Measurements from ENCODE around the gene AGBL2. TPM values are rescaled to one million over a fixed set of nuclear protein-coding genes. Genes with fewer than 3 reads are reported as not detected.

The AGBL2 gene
- total RNA-seq, 5 donors from 2014 or later (not counting 1 experiment from before 2014, with no cell fraction given): 6.0 to 10.4 (median 8.8) TPM

- H3K27ac Mint-ChIP-seq: no peak overlapping the region
- POLR2A ChIA-PET: no interaction called here
- no peaks in the 10 kb centered on the region for H3K9me3 ChIP-seq
- no peaks in the 10 kb centered on the region for H3K36me3 ChIP-seq (ENCODE audit: control insufficient read depth in 2 of 2, extremely low read depth in 1 of 2, insufficient read depth in 1 of 2, low read length in 1 of 2)
- H3K27me3 ChIP-seq (replicated peaks in 1 of 2; ENCODE audit: control insufficient read depth in 2 of 2, extremely low read depth in 1 of 2, insufficient read depth in 2 of 2, low read length in 1 of 2): peaks cover 0 to 6% of the 10 kb centered on the region in 2 experiments
- H3K4me1 Mint-ChIP-seq: no peaks in the 10 kb centered on the region
- H3K27me3 Mint-ChIP-seq: no peaks in the 10 kb centered on the region
- no peak overlapping the region for H3K27ac ChIP-seq (ENCODE audit: low read length)
- no CpG with 5 or more reads among the region's 5 CpGs for WGBS (ENCODE audit: insufficient coverage)
- H3K36me3 Mint-ChIP-seq: no peaks in the 10 kb centered on the region
- CTCF ChIA-PET: no interaction called here
- H3K4me3 Mint-ChIP-seq: no peak overlapping the region
- ATAC-seq (replicated peaks in 1 of 4) (no peak), DNase-seq (no peak)
- H3K4me3 ChIP-seq (ENCODE audit: control insufficient read depth in 1 of 2, extremely low read depth in 1 of 2, low read length in 1 of 2): no peak overlapping the region
- no peaks in the 10 kb centered on the region for H3K4me1 ChIP-seq (ENCODE audit: control insufficient read depth in 1 of 2, extremely low read depth in 1 of 2, insufficient read depth in 2 of 2, low read length in 2 of 2)
- H3K9me3 Mint-ChIP-seq: peaks cover 0 to 12% (median 2%) of the 10 kb centered on the region in 3 donors
Observed at GRCh38 chr11:47651818-47652469, 63.2 kb downstream of the AGBL2 start.

- H3K4me1 ChIP-seq (ENCODE audit: control insufficient read depth in 1 of 2, extremely low read depth in 1 of 2, insufficient read depth in 2 of 2, low read length in 2 of 2): no peaks in the 10 kb centered on the region
- CTCF ChIA-PET: no interaction called here
- peaks cover 0 to 3% of the 10 kb centered on the region in 2 experiments for H3K27me3 ChIP-seq (replicated peaks in 1 of 2; ENCODE audit: control insufficient read depth in 2 of 2, extremely low read depth in 1 of 2, insufficient read depth in 2 of 2, low read length in 1 of 2)
- POLR2A ChIA-PET: no interaction called here
- Mint-ChIP-seq H3K27me3 (no peaks in the 10 kb centered on the region), H3K9me3 (peaks cover 0 to 12% (median 2%) of the 10 kb centered on the region in 3 donors), H3K36me3 (no peaks in the 10 kb centered on the region), H3K4me1 (no peaks in the 10 kb centered on the region), H3K27ac (no peak overlapping the region), H3K4me3 (no peak overlapping the region)
- WGBS (ENCODE audit: insufficient coverage): 100% methylated on average over 1 of the region's 3 CpGs
- no peaks in the 10 kb centered on the region for H3K36me3 ChIP-seq (ENCODE audit: control insufficient read depth in 2 of 2, extremely low read depth in 1 of 2, insufficient read depth in 1 of 2, low read length in 1 of 2)
- ATAC-seq (replicated peaks in 1 of 4) (no peak), DNase-seq (no peak)
- H3K4me3 ChIP-seq (ENCODE audit: control insufficient read depth in 1 of 2, extremely low read depth in 1 of 2, low read length in 1 of 2): no peak overlapping the region
- H3K27ac ChIP-seq (ENCODE audit: low read length): no peak overlapping the region
- no peaks in the 10 kb centered on the region for H3K9me3 ChIP-seq
Observed at GRCh38 chr11:47649276-47649675, 65.9 kb downstream of the AGBL2 start.

GRCh38 chr11:47646019-47646418 lies 69.2 kb downstream of the AGBL2 start:
- POLR2A ChIA-PET: no interaction called here
- Histone ChIP-seq H3K36me3 (ENCODE audit: control insufficient read depth in 2 of 2, extremely low read depth in 1 of 2, insufficient read depth in 1 of 2, low read length in 1 of 2) (no peaks in the 10 kb centered on the region), H3K4me1 (ENCODE audit: control insufficient read depth in 1 of 2, extremely low read depth in 1 of 2, insufficient read depth in 2 of 2, low read length in 2 of 2) (peaks cover 8 to 18% of the 10 kb centered on the region in 2 experiments), H3K9me3 (no peaks in the 10 kb centered on the region), H3K4me3 (ENCODE audit: control insufficient read depth in 1 of 2, extremely low read depth in 1 of 2, low read length in 1 of 2) (no peak overlapping the region), H3K27ac (ENCODE audit: low read length) (no peak overlapping the region), H3K27me3 (replicated peaks in 1 of 2; ENCODE audit: control insufficient read depth in 2 of 2, extremely low read depth in 1 of 2, insufficient read depth in 2 of 2, low read length in 1 of 2) (peaks cover 0 to 3% of the 10 kb centered on the region in 2 experiments)
- no peaks in the 10 kb centered on the region for H3K9me3 Mint-ChIP-seq
- peaks cover 17 to 19% (median 18%) of the 10 kb centered on the region in 3 donors for H3K4me1 Mint-ChIP-seq
- WGBS (ENCODE audit: insufficient coverage): 100% methylated on average over 1 of the region's 6 CpGs
- CTCF ChIA-PET: no interaction called here
- ATAC-seq (replicated peaks in 1 of 4): no peak
- H3K27me3 Mint-ChIP-seq: no peaks in the 10 kb centered on the region
- H3K36me3 Mint-ChIP-seq: no peaks in the 10 kb centered on the region
- no peak overlapping the region for H3K4me3 Mint-ChIP-seq
- no peak overlapping the region for H3K27ac Mint-ChIP-seq
- DNase-seq: no peak

GRCh38 chr11:47645500-47645899 lies 69.7 kb downstream of the AGBL2 start:
- no peak overlapping the region for H3K4me3 Mint-ChIP-seq
- ChIA-PET POLR2A (no interaction called here), CTCF (no interaction called here)
- DNase-seq (no peak), ATAC-seq (replicated peaks in 1 of 4) (no peak)
- H3K36me3 Mint-ChIP-seq: no peaks in the 10 kb centered on the region
- Histone ChIP-seq H3K4me1 (ENCODE audit: control insufficient read depth in 1 of 2, extremely low read depth in 1 of 2, insufficient read depth in 2 of 2, low read length in 2 of 2) (peaks cover 8 to 22% of the 10 kb centered on the region in 2 experiments), H3K4me3 (ENCODE audit: control insufficient read depth in 1 of 2, extremely low read depth in 1 of 2, low read length in 1 of 2) (no peak overlapping the region), H3K27me3 (replicated peaks in 1 of 2; ENCODE audit: control insufficient read depth in 2 of 2, extremely low read depth in 1 of 2, insufficient read depth in 2 of 2, low read length in 1 of 2) (peaks cover 0 to 3% of the 10 kb centered on the region in 2 experiments), H3K36me3 (ENCODE audit: control insufficient read depth in 2 of 2, extremely low read depth in 1 of 2, insufficient read depth in 1 of 2, low read length in 1 of 2) (no peaks in the 10 kb centered on the region), H3K27ac (ENCODE audit: low read length) (no peak overlapping the region), H3K9me3 (no peaks in the 10 kb centered on the region)
- no peak overlapping the region for H3K27ac Mint-ChIP-seq
- no peaks in the 10 kb centered on the region for H3K9me3 Mint-ChIP-seq
- 91% methylated on average over 6 of the region's 6 CpGs for WGBS (ENCODE audit: insufficient coverage)
- H3K27me3 Mint-ChIP-seq: no peaks in the 10 kb centered on the region
- H3K4me1 Mint-ChIP-seq: peaks cover 19 to 23% (median 23%) of the 10 kb centered on the region in 3 donors

GRCh38 chr11:47642099-47642855 lies 72.9 kb downstream of the AGBL2 start, which contains the start of gene MTCH2:
TSS of gene MTCH2 (minus strand) at chr11:47642559. CDS start at chr11:47642465, 94 bp downstream.
- peak; percentile 89 to 95 (median 91) for ATAC-seq (replicated peaks in 1 of 4)
- Histone ChIP-seq H3K36me3 (ENCODE audit: control insufficient read depth in 2 of 2, extremely low read depth in 1 of 2, insufficient read depth in 1 of 2, low read length in 1 of 2) (peaks cover 0 to 8% of the 10 kb centered on the region in 2 donors), H3K4me1 (ENCODE audit: control insufficient read depth in 1 of 2, extremely low read depth in 1 of 2, insufficient read depth in 2 of 2, low read length in 2 of 2) (peaks cover 8 to 24% of the 10 kb centered on the region in 2 experiments), H3K27me3 (replicated peaks in 1 of 2; ENCODE audit: control insufficient read depth in 2 of 2, extremely low read depth in 1 of 2, insufficient read depth in 2 of 2, low read length in 1 of 2) (no peaks in the 10 kb centered on the region), H3K9me3 (no peaks in the 10 kb centered on the region), H3K4me3 (ENCODE audit: control insufficient read depth in 1 of 2, extremely low read depth in 1 of 2, low read length in 1 of 2) (peak within 1 kb of the TSS; percentile 78 to 99), H3K27ac (ENCODE audit: low read length) (peak within 1 kb of the TSS; percentile 88)
- peak; percentile 87 to 98 (median 92) for DNase-seq
- under 1% methylated on average over 78 of the region's 78 CpGs for WGBS (ENCODE audit: insufficient coverage)
- Mint-ChIP-seq H3K4me3 (peak within 1 kb of the TSS; percentile 90 to 96 (median 92)), H3K27ac (peak within 1 kb of the TSS; percentile 92 to 96), H3K9me3 (no peaks in the 10 kb centered on the region), H3K36me3 (peaks cover 16% of the 10 kb centered on the region), H3K4me1 (peaks cover 19 to 32% (median 28%) of the 10 kb centered on the region in 3 donors), H3K27me3 (no peaks in the 10 kb centered on the region)
- CTCF ChIA-PET: interaction anchor here in 1 of 2 donors (0.5 kb wide), 1 partner anchor 33 kb away, joined by 6 read pairs; no protein-coding TSS in a partner anchor
- POLR2A ChIA-PET: interaction anchor here in 1 of 2 donors (0.6 kb wide), 1 partner anchor 1795 kb away, joined by 6 read pairs; no protein-coding TSS in a partner anchor

- POLR2A ChIA-PET: interaction anchor here in 1 of 2 donors (0.6 to 0.7 kb wide), 2 partner anchors 1539 to 1795 kb away, joined by 4 to 6 read pairs; no protein-coding TSS in a partner anchor
- Histone ChIP-seq H3K27me3 (replicated peaks in 1 of 2; ENCODE audit: control insufficient read depth in 2 of 2, extremely low read depth in 1 of 2, insufficient read depth in 2 of 2, low read length in 1 of 2) (no peaks in the 10 kb centered on the region), H3K4me3 (ENCODE audit: control insufficient read depth in 1 of 2, extremely low read depth in 1 of 2, low read length in 1 of 2) (peak overlapping the region; percentile 77 to 99), H3K27ac (ENCODE audit: low read length) (peak overlapping the region; percentile 88), H3K9me3 (no peaks in the 10 kb centered on the region), H3K36me3 (ENCODE audit: control insufficient read depth in 2 of 2, extremely low read depth in 1 of 2, insufficient read depth in 1 of 2, low read length in 1 of 2) (peaks cover 0 to 8% of the 10 kb centered on the region in 2 donors), H3K4me1 (ENCODE audit: control insufficient read depth in 1 of 2, extremely low read depth in 1 of 2, insufficient read depth in 2 of 2, low read length in 2 of 2) (peaks cover 8 to 24% of the 10 kb centered on the region in 2 experiments)
- DNase-seq: no peak
- H3K36me3 Mint-ChIP-seq: peaks cover 19% of the 10 kb centered on the region
- no peaks in the 10 kb centered on the region for H3K27me3 Mint-ChIP-seq
- H3K27ac Mint-ChIP-seq: peak overlapping the region; percentile 92 to 95
- H3K4me3 Mint-ChIP-seq: peak overlapping the region; percentile 90 to 96 (median 92)
- H3K9me3 Mint-ChIP-seq: no peaks in the 10 kb centered on the region
- ATAC-seq (replicated peaks in 1 of 4): no peak
- CTCF ChIA-PET: interaction anchor here in 1 of 2 donors (0.5 kb wide), 1 partner anchor 34 kb away, joined by 6 read pairs; no protein-coding TSS in a partner anchor
- H3K4me1 Mint-ChIP-seq: peaks cover 19 to 32% (median 28%) of the 10 kb centered on the region in 3 donors
- 5% methylated on average over 8 of the region's 14 CpGs for WGBS (ENCODE audit: insufficient coverage)
Observed at GRCh38 chr11:47641600-47642098, 73.5 kb downstream of the AGBL2 start.

Data from T-cell (primary cell).